Measurements from ENCODE around the gene ZBTB6. TPM values are rescaled to one million over a fixed set of nuclear protein-coding genes. Genes with fewer than 3 reads are reported as not detected.
"Not testable (repeated sequence)": the region's sequence is repeated elsewhere in the genome, so short reads cannot be mapped to it uniquely, and the experiment has no call there.

ZBTB6 gene
- total RNA-seq, 5 donors from 2014 or later (not counting 1 experiment from before 2014, with no cell fraction given): 3.5 to 14.8 (median 13.4) TPM

DNA sequence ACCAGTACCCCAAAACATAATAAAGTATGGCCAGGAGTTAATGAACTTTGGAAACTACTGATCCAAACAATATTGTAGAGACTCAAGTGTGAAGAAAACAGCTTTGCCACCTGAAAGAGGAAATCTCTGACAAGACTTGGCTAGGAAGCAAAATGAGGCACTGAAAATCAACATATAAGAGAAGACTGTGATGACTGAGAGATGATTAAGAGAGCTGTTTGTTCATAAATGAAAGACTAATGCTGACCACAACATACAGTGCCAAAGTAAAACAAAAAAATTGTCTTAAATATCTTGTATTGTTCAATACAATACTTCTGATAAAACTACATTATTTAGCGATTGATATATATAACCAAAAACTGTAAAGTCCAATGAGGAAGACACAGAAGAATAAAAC, 15.2 kb downstream of the ZBTB6 start:
- ChIA-PET CTCF (interaction anchor here in 1 of 2 donors (0.6 kb wide), 1 partner anchor 8 kb away, joined by 3 read pairs; no protein-coding TSS in a partner anchor), POLR2A (interaction anchor here in 1 of 2 donors (0.5 kb wide), 1 partner anchor 88 kb away, joined by 3 read pairs; no protein-coding TSS in a partner anchor)
- peak overlapping the region in 1 of 2 donors; percentile 74 for H3K27ac Mint-ChIP-seq
- H3K4me1 Mint-ChIP-seq: peaks cover 26 to 65% (median 44%) of the 10 kb centered on the region in 3 donors
- H3K9me3 ChIP-seq: no peaks in the 10 kb centered on the region
- H3K27me3 Mint-ChIP-seq: no peaks in the 10 kb centered on the region
- H3K27ac ChIP-seq (ENCODE audit: low read length): peak overlapping the region; percentile 24
- ATAC-seq (replicated peaks in 1 of 4): no peak
- no peak for DNase-seq
- peaks cover 13 to 28% of the 10 kb centered on the region in 2 experiments for H3K4me1 ChIP-seq (ENCODE audit: control insufficient read depth in 1 of 2, extremely low read depth in 1 of 2, insufficient read depth in 2 of 2, low read length in 2 of 2)
- H3K36me3 ChIP-seq (ENCODE audit: control insufficient read depth in 2 of 2, extremely low read depth in 1 of 2, insufficient read depth in 1 of 2, low read length in 1 of 2): peaks cover 8 to 24% of the 10 kb centered on the region in 2 donors
- H3K36me3 Mint-ChIP-seq: peaks cover 31% of the 10 kb centered on the region
- H3K9me3 Mint-ChIP-seq: no peaks in the 10 kb centered on the region
- peak overlapping the region in 1 of 3 donors; percentile 35 for H3K4me3 Mint-ChIP-seq
- no CpG with 5 or more reads among the region's 1 CpG for WGBS (ENCODE audit: insufficient coverage)
- no peak overlapping the region for H3K4me3 ChIP-seq (ENCODE audit: control insufficient read depth in 1 of 2, extremely low read depth in 1 of 2, low read length in 1 of 2)
- H3K27me3 ChIP-seq (replicated peaks in 1 of 2; ENCODE audit: control insufficient read depth in 2 of 2, extremely low read depth in 1 of 2, insufficient read depth in 2 of 2, low read length in 1 of 2): no peaks in the 10 kb centered on the region

DNA sequence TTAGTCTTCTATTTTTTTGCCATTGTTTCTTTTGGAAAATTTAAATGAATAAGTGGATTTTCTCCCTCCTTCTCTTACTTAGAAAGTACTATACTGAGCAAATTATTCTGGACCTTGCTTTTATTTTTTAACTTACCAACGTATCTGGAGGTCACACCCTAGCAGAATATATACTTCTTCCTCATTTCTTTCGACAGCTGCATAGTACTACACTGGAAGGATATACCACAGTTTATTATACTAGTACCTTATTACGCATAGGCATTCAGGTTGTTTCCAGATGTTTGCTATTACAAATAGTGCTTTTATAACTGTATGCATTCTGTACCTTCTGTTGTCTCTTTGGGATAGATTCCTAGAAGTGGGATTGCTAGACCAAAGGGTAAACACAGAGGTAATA, 24.6 kb downstream of the ZBTB6 start:
- ATAC-seq (replicated peaks in 1 of 4): no peak
- Mint-ChIP-seq H3K9me3 (no peaks in the 10 kb centered on the region), H3K27ac (peak overlapping the region in 1 of 2 donors; percentile 34), H3K4me1 (peaks cover 4 to 6% (median 5%) of the 10 kb centered on the region in 3 donors), H3K4me3 (no peak overlapping the region), H3K36me3 (peaks cover 38% of the 10 kb centered on the region), H3K27me3 (no peaks in the 10 kb centered on the region)
- no peaks in the 10 kb centered on the region for H3K9me3 ChIP-seq
- POLR2A ChIA-PET: no interaction called here
- no peak overlapping the region for H3K27ac ChIP-seq (ENCODE audit: low read length)
- peaks cover 0 to 55% of the 10 kb centered on the region in 2 donors for H3K36me3 ChIP-seq (ENCODE audit: control insufficient read depth in 2 of 2, extremely low read depth in 1 of 2, insufficient read depth in 1 of 2, low read length in 1 of 2)
- WGBS (ENCODE audit: insufficient coverage): no CpG with 5 or more reads among the region's 3 CpGs
- CTCF ChIA-PET: no interaction called here
- no peaks in the 10 kb centered on the region for H3K27me3 ChIP-seq (replicated peaks in 1 of 2; ENCODE audit: control insufficient read depth in 2 of 2, extremely low read depth in 1 of 2, insufficient read depth in 2 of 2, low read length in 1 of 2)
- DNase-seq: no peak
- no peak overlapping the region for H3K4me3 ChIP-seq (ENCODE audit: control insufficient read depth in 1 of 2, extremely low read depth in 1 of 2, low read length in 1 of 2)
- no peaks in the 10 kb centered on the region for H3K4me1 ChIP-seq (ENCODE audit: control insufficient read depth in 1 of 2, extremely low read depth in 1 of 2, insufficient read depth in 2 of 2, low read length in 2 of 2)

DNA sequence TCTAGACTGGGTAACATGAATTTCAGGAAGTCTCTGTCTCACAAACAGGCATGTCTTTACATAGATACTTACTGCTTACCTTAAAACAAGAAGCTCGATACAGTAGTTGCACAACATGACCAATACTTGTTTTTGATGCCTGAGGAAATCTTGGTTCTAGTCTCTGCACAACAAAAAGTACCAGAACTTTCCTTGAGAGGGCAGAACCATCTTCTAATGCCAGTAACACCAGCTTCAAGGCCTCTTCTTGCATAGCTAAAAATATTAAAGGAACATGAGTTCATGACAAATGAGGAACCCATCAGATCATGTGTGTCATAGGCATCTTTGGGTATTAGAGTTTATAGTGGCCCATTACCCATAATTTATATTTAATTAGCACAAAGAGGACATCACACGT, 30.0 kb downstream of the ZBTB6 start:
- DNase-seq (no peak), ATAC-seq (replicated peaks in 1 of 4) (no peak)
- POLR2A ChIA-PET: interaction anchor here in 1 of 2 donors (0.5 kb wide), 1 partner anchor 786 kb away, joined by 3 read pairs; no protein-coding TSS in a partner anchor
- no peak overlapping the region for H3K27ac ChIP-seq (ENCODE audit: low read length)
- no peaks in the 10 kb centered on the region for H3K27me3 ChIP-seq (replicated peaks in 1 of 2; ENCODE audit: control insufficient read depth in 2 of 2, extremely low read depth in 1 of 2, insufficient read depth in 2 of 2, low read length in 1 of 2)
- Mint-ChIP-seq H3K4me3 (no peak overlapping the region), H3K4me1 (peaks cover 0 to 7% (median 4%) of the 10 kb centered on the region in 3 donors), H3K27ac (peak overlapping the region in 1 of 2 donors; percentile 2), H3K27me3 (no peaks in the 10 kb centered on the region), H3K9me3 (no peaks in the 10 kb centered on the region), H3K36me3 (peaks cover 39% of the 10 kb centered on the region)
- H3K4me3 ChIP-seq (ENCODE audit: control insufficient read depth in 1 of 2, extremely low read depth in 1 of 2, low read length in 1 of 2): no peak overlapping the region
- WGBS (ENCODE audit: insufficient coverage): 100% methylated on average over 1 of the region's 2 CpGs
- peaks cover 2 to 67% of the 10 kb centered on the region in 2 donors for H3K36me3 ChIP-seq (ENCODE audit: control insufficient read depth in 2 of 2, extremely low read depth in 1 of 2, insufficient read depth in 1 of 2, low read length in 1 of 2)
- no peaks in the 10 kb centered on the region for H3K9me3 ChIP-seq
- H3K4me1 ChIP-seq (ENCODE audit: control insufficient read depth in 1 of 2, extremely low read depth in 1 of 2, insufficient read depth in 2 of 2, low read length in 2 of 2): no peaks in the 10 kb centered on the region
- CTCF ChIA-PET: interaction anchor here in 1 of 2 donors (1.0 kb wide), 2 partner anchors 108 to 114 kb away, joined by 3 read pairs; no protein-coding TSS in a partner anchor

DNA sequence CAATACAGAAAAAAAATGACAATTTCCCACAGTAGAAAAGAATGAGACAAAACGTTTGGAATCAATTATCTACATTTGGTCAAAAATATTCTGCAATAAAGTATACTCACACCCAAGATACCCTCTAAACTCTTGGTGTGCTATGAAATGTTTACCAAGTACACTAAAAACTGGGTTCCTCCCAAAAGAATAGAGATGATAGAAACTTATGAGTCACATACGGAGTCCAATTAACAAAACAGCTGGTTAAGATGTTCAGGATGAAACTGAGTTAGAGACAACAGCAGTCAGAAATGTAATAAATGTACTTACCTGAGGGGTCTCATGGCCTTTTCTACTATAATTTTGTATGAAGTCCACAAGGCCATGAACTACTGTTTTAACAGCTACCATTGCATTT, 33.7 kb downstream of the ZBTB6 start:
- H3K36me3 Mint-ChIP-seq: peaks cover 57% of the 10 kb centered on the region
- Histone ChIP-seq H3K27me3 (replicated peaks in 1 of 2; ENCODE audit: control insufficient read depth in 2 of 2, extremely low read depth in 1 of 2, insufficient read depth in 2 of 2, low read length in 1 of 2) (no peaks in the 10 kb centered on the region), H3K27ac (ENCODE audit: low read length) (no peak overlapping the region), H3K4me1 (ENCODE audit: control insufficient read depth in 1 of 2, extremely low read depth in 1 of 2, insufficient read depth in 2 of 2, low read length in 2 of 2) (no peaks in the 10 kb centered on the region), H3K9me3 (no peaks in the 10 kb centered on the region), H3K4me3 (ENCODE audit: control insufficient read depth in 1 of 2, extremely low read depth in 1 of 2, low read length in 1 of 2) (no peak overlapping the region), H3K36me3 (ENCODE audit: control insufficient read depth in 2 of 2, extremely low read depth in 1 of 2, insufficient read depth in 1 of 2, low read length in 1 of 2) (peaks cover 9 to 83% of the 10 kb centered on the region in 2 donors)
- WGBS (ENCODE audit: insufficient coverage): no CpG with 5 or more reads among the region's 2 CpGs
- ATAC-seq (replicated peaks in 1 of 4): no peak
- no peaks in the 10 kb centered on the region for H3K9me3 Mint-ChIP-seq
- ChIA-PET POLR2A (interaction anchor here in 1 of 2 donors (0.7 kb wide), 1 partner anchor 22 kb away, joined by 3 read pairs; no protein-coding TSS in a partner anchor), CTCF (no interaction called here)
- no peak overlapping the region for H3K4me3 Mint-ChIP-seq
- DNase-seq: no peak
- no peak overlapping the region for H3K27ac Mint-ChIP-seq
- H3K4me1 Mint-ChIP-seq: peaks cover 6 to 14% (median 8%) of the 10 kb centered on the region in 3 donors
- no peaks in the 10 kb centered on the region for H3K27me3 Mint-ChIP-seq

DNA sequence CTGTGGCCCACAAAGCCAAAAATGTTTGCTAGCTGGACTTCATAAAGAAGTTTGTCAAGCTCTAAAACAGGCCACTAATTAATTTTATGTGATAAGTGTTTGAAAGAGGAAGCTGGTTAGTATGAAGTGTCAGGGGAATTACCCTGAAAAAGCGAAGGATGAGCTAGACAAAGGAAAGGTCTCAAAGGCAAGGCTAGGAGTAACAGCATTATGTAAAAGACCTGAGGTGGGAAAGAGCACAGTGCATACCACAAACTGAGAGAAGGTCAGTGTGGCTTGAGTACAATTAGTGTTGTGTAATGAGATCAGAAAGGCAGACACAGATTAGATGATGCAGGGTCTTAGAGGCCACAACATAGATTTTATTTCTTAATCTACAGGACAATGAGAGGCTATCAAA, 37.6 kb downstream of the ZBTB6 start:
- Mint-ChIP-seq H3K27me3 (no peaks in the 10 kb centered on the region), H3K27ac (peak overlapping the region in 1 of 2 donors; percentile 42), H3K9me3 (no peaks in the 10 kb centered on the region), H3K4me1 (peaks cover 3 to 7% (median 6%) of the 10 kb centered on the region in 3 donors), H3K36me3 (peaks cover 59% of the 10 kb centered on the region), H3K4me3 (no peak overlapping the region)
- peaks cover 9 to 91% of the 10 kb centered on the region in 2 donors for H3K36me3 ChIP-seq (ENCODE audit: control insufficient read depth in 2 of 2, extremely low read depth in 1 of 2, insufficient read depth in 1 of 2, low read length in 1 of 2)
- H3K4me1 ChIP-seq (ENCODE audit: control insufficient read depth in 1 of 2, extremely low read depth in 1 of 2, insufficient read depth in 2 of 2, low read length in 2 of 2): no peaks in the 10 kb centered on the region
- WGBS (ENCODE audit: insufficient coverage): no CpG with 5 or more reads among the region's 1 CpG
- no peaks in the 10 kb centered on the region for H3K27me3 ChIP-seq (replicated peaks in 1 of 2; ENCODE audit: control insufficient read depth in 2 of 2, extremely low read depth in 1 of 2, insufficient read depth in 2 of 2, low read length in 1 of 2)
- ATAC-seq (replicated peaks in 1 of 4) (no peak), DNase-seq (no peak)
- H3K27ac ChIP-seq (ENCODE audit: low read length): no peak overlapping the region
- ChIA-PET CTCF (interaction anchor here in 1 of 2 donors (0.5 kb wide), 1 partner anchor 512 kb away, joined by 4 read pairs; no protein-coding TSS in a partner anchor), POLR2A (interaction anchor here in 1 of 2 donors (0.6 kb wide), 1 partner anchor 15 kb away, joined by 9 read pairs; no protein-coding TSS in a partner anchor)
- H3K9me3 ChIP-seq: no peaks in the 10 kb centered on the region
- H3K4me3 ChIP-seq (ENCODE audit: control insufficient read depth in 1 of 2, extremely low read depth in 1 of 2, low read length in 1 of 2): no peak overlapping the region

DNA sequence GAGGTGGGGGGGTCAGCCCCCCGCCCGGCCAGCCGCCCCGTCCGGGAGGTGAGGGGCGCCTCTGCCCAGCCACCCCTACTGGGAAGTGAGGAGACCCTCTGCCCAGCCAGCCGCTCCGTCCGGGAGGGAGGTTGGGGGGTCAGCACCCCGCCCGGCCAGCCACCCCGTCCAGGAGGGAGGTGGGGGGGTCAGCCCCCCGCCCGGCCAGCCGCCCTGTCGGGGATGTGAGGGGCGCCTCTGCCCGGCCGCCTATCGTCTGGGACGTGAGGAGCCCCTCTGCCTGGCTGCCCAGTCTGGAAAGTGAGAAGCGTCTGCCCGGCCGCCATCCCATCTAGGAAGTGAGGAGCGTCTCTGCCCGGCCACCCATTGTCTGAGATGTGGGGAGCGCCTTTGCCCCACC, 45.8 kb downstream of the ZBTB6 start:
- DNase-seq; CTCF ChIA-PET; H3K27me3 Mint-ChIP-seq; H3K9me3 ChIP-seq; H3K9me3 Mint-ChIP-seq; H3K27ac Mint-ChIP-seq; H3K27me3 ChIP-seq (replicated peaks in 1 of 2; ENCODE audit: control insufficient read depth in 2 of 2, extremely low read depth in 1 of 2, insufficient read depth in 2 of 2, low read length in 1 of 2); H3K27ac ChIP-seq (ENCODE audit: low read length); H3K4me1 Mint-ChIP-seq; POLR2A ChIA-PET; ATAC-seq (replicated peaks in 1 of 4); H3K4me3 ChIP-seq (ENCODE audit: control insufficient read depth in 1 of 2, extremely low read depth in 1 of 2, low read length in 1 of 2); H3K4me3 Mint-ChIP-seq; H3K4me1 ChIP-seq (ENCODE audit: control insufficient read depth in 1 of 2, extremely low read depth in 1 of 2, insufficient read depth in 2 of 2, low read length in 2 of 2): not testable (repeated sequence)
- peaks cover 40% of the 10 kb centered on the region for H3K36me3 Mint-ChIP-seq
- H3K36me3 ChIP-seq (ENCODE audit: control insufficient read depth in 2 of 2, extremely low read depth in 1 of 2, insufficient read depth in 1 of 2, low read length in 1 of 2): peaks cover 3 to 38% of the 10 kb centered on the region in 2 donors
- WGBS (ENCODE audit: insufficient coverage): no CpG with 5 or more reads among the region's 27 CpGs
